Mononuclear cell (primary cell): ENCODE results near the gene ACSF3. TPM values are rescaled to one million over a fixed set of nuclear protein-coding genes. Genes with fewer than 3 reads are reported as not detected.

Source experiments
- H3K27me3 ChIP-seq: 2 replicates; pipeline ENCODE4 v1.6.0; 2011; ENCODE audit warnings: low read length, control low read depth; ENCODE audit not compliant: insufficient read depth
- H3K4me1 ChIP-seq: 2 replicates; pipeline ENCODE4 v1.5.1; 2011; ENCODE audit warnings: mild to moderate bottlenecking, low read length, control low read depth; ENCODE audit not compliant: insufficient read depth
- H3K4me3 ChIP-seq: 2 replicates; pipeline ENCODE4 v1.5.1; 2011; ENCODE audit warnings: mild to moderate bottlenecking, low read length, moderate library complexity
- H3K9me3 ChIP-seq: 2 replicates; pipeline ENCODE4 v1.5.1; 2011; ENCODE audit warnings: low read depth, mild to moderate bottlenecking, control low read depth, low read length
- total RNA-seq: library from RNA; depleted of rRNA; stranded (reverse); fragments of >200 nt; gene quantifications from one replicate; pipeline ENCODE4 v1.2.3, GENCODE V29; 2012

Gene ACSF3
- total RNA-seq, 1 donor: 20.9 TPM

- H3K27me3 ChIP-seq: no peaks in the 10 kb centered on the region
- peaks cover 36% of the 10 kb centered on the region for H3K4me1 ChIP-seq
- H3K4me3 ChIP-seq: no peak overlapping the region
- H3K9me3 ChIP-seq: no peaks in the 10 kb centered on the region
Measured at GRCh38 chr16:89102481-89103073, 8.9 kb downstream of the ACSF3 start.

- no peak overlapping the region for H3K4me3 ChIP-seq
- H3K4me1 ChIP-seq: peaks cover 30% of the 10 kb centered on the region
- no peaks in the 10 kb centered on the region for H3K27me3 ChIP-seq
- no peaks in the 10 kb centered on the region for H3K9me3 ChIP-seq
Measured at GRCh38 chr16:89103156-89103555, 9.5 kb downstream of the ACSF3 start.

GRCh38 chr16:89103781-89104180, 10.1 kb downstream of the ACSF3 start:
- H3K27me3 ChIP-seq: no peaks in the 10 kb centered on the region
- no peaks in the 10 kb centered on the region for H3K9me3 ChIP-seq
- H3K4me1 ChIP-seq: peaks cover 24% of the 10 kb centered on the region
- no peak overlapping the region for H3K4me3 ChIP-seq

- H3K4me1 ChIP-seq: peaks cover 18% of the 10 kb centered on the region
- no peak overlapping the region for H3K4me3 ChIP-seq
- no peaks in the 10 kb centered on the region for H3K9me3 ChIP-seq
- no peaks in the 10 kb centered on the region for H3K27me3 ChIP-seq
Measured at GRCh38 chr16:89104303-89104702, 10.7 kb downstream of the ACSF3 start.

GRCh38 chr16:89104930-89105571, 11.4 kb downstream of the ACSF3 start:
- H3K27me3 ChIP-seq: no peaks in the 10 kb centered on the region
- H3K4me3 ChIP-seq: no peak overlapping the region
- H3K9me3 ChIP-seq: no peaks in the 10 kb centered on the region
- H3K4me1 ChIP-seq: peaks cover 11% of the 10 kb centered on the region

- Histone ChIP-seq H3K9me3 (no peaks in the 10 kb centered on the region), H3K27me3 (no peaks in the 10 kb centered on the region), H3K4me3 (no peak overlapping the region), H3K4me1 (peaks cover 5% of the 10 kb centered on the region)
Measured at GRCh38 chr16:89105599-89106151, 12.0 kb downstream of the ACSF3 start.

GRCh38 chr16:89106533-89107202, 13.0 kb downstream of the ACSF3 start:
- no peak overlapping the region for H3K4me3 ChIP-seq
- no peaks in the 10 kb centered on the region for H3K27me3 ChIP-seq
- peaks cover 4% of the 10 kb centered on the region for H3K4me1 ChIP-seq
- H3K9me3 ChIP-seq: no peaks in the 10 kb centered on the region

GRCh38 chr16:89107203-89107582, 13.5 kb downstream of the ACSF3 start:
- no peak overlapping the region for H3K4me3 ChIP-seq
- H3K4me1 ChIP-seq: peaks cover under 1% of the 10 kb centered on the region
- H3K9me3 ChIP-seq: no peaks in the 10 kb centered on the region
- no peaks in the 10 kb centered on the region for H3K27me3 ChIP-seq

- Histone ChIP-seq H3K4me3 (no peak overlapping the region), H3K4me1 (peaks cover 4% of the 10 kb centered on the region), H3K9me3 (no peaks in the 10 kb centered on the region), H3K27me3 (no peaks in the 10 kb centered on the region)
Measured at GRCh38 chr16:89108416-89108815, 14.8 kb downstream of the ACSF3 start.

- Histone ChIP-seq H3K4me1 (peaks cover 24% of the 10 kb centered on the region), H3K4me3 (no peak overlapping the region), H3K9me3 (no peaks in the 10 kb centered on the region), H3K27me3 (no peaks in the 10 kb centered on the region)
Measured at GRCh38 chr16:89110641-89111040, 17.0 kb downstream of the ACSF3 start.

GRCh38 chr16:89111263-89111662, 17.6 kb downstream of the ACSF3 start:
- no peak overlapping the region for H3K4me3 ChIP-seq
- H3K27me3 ChIP-seq: no peaks in the 10 kb centered on the region
- peaks cover 30% of the 10 kb centered on the region for H3K4me1 ChIP-seq
- H3K9me3 ChIP-seq: no peaks in the 10 kb centered on the region

- Histone ChIP-seq H3K27me3 (no peaks in the 10 kb centered on the region), H3K9me3 (no peaks in the 10 kb centered on the region), H3K4me1 (peaks cover 32% of the 10 kb centered on the region)
Measured at GRCh38 chr16:89112377-89113151, 18.9 kb downstream of the ACSF3 start.

GRCh38 chr16:89113152-89113547, 19.5 kb downstream of the ACSF3 start:
- Histone ChIP-seq H3K4me3 (no peak overlapping the region), H3K9me3 (no peaks in the 10 kb centered on the region), H3K4me1 (peaks cover 32% of the 10 kb centered on the region), H3K27me3 (no peaks in the 10 kb centered on the region)

More at GRCh38 chr16:89112377-89113151, 18.9 kb downstream of the ACSF3 start:
- no peak overlapping the region for H3K4me3 ChIP-seq

GRCh38 chr16:89113661-89114060, 20.0 kb downstream of the ACSF3 start:
- peaks cover 34% of the 10 kb centered on the region for H3K4me1 ChIP-seq
- H3K27me3 ChIP-seq: no peaks in the 10 kb centered on the region
- H3K4me3 ChIP-seq: no peak overlapping the region
- no peaks in the 10 kb centered on the region for H3K9me3 ChIP-seq
